Measurements from ENCODE around the gene ABCG8.

DNA sequence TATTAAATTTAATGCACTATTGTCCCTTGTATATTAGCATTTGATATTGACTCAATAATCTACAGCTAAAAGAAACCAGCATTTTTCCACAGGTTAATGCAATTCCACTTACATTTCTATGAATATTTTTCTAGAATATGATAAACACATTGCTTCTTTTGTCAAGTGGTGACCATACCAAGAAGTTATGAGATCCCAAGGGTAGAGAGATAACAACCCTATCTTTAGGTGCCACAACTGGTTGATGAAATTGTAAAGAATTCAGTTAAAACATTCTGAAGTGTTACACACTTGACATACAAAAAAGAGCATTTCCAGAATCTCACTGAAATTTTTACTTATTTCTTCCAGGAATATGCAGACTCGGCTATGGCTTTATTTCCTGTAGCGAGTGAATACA is 56.0 kb downstream of the ABCG8 start:
- TF ChIP-seq, protein P1, sequence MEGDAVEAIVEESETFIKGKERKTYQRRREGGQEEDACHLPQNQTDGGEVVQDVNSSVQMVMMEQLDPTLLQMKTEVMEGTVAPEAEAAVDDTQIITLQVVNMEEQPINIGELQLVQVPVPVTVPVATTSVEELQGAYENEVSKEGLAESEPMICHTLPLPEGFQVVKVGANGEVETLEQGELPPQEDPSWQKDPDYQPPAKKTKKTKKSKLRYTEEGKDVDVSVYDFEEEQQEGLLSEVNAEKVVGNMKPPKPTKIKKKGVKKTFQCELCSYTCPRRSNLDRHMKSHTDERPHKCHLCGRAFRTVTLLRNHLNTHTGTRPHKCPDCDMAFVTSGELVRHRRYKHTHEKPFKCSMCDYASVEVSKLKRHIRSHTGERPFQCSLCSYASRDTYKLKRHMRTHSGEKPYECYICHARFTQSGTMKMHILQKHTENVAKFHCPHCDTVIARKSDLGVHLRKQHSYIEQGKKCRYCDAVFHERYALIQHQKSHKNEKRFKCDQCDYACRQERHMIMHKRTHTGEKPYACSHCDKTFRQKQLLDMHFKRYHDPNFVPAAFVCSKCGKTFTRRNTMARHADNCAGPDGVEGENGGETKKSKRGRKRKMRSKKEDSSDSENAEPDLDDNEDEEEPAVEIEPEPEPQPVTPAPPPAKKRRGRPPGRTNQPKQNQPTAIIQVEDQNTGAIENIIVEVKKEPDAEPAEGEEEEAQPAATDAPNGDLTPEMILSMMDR (IDR thresholded peaks at IDR 0.05): no peak
- no peak for TF ChIP-seq POLR2AphosphoS5 (IDR thresholded peaks at IDR 0.05)
- TF ChIP-seq POLR2A (IDR thresholded peaks at IDR 0.05; ENCODE audit: low read depth): no peak
- no peak for TF ChIP-seq EP300 (IDR thresholded peaks at IDR 0.05)

Measured in esophagus muscularis mucosa (tissue), 4 donors.